HG03060 (cell line): Measurements from ENCODE around the gene TSGA10.

Source experiments
- ATAC-seq: cut with Tn5 transposase; IDR thresholded peaks from one replicate; pipeline ENCODE4 v1.9.1; 2021; ENCODE audit warnings: low read depth, moderate number of reproducible peaks; ENCODE audit not compliant: unreplicated experiment

TSGA10 gene

DNA sequence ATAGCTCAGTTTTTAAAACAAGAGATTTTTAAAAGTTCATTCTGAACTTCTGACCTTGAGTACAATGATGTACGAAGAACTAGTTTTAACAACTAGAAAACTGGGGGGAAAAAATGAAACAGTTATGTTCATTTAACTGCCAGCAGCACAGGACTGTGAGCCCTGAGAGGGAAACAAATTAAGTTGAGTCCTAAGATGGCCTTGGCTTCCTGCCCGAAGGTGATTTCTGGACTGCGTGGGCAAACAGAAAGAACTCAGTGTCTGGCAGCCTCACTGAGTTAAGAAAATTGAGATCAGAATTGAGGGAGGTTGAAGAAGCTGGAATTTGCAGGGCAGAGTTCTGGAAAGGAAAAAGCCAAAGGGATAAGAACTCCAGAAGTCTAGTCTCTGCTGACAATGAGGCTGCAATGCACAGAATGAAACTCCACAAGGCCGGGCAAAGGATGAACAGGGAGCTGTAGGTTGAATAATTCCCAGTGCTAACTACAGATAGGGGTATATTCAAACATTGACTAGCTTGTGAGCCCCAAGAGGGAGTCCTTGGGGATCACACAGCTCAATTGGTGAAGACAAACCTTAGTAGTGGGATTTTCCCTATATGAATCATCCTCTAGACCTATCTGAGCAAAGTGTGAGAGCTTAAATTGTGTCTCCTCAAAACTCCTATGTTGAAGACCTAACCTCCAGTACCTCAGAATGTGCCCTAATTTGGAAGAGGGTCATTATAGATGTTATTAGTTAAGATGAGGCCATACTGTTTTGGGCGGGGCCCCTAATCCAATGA lies 205.6 kb downstream of the TSGA10 start:
- no peak for ATAC-seq

DNA sequence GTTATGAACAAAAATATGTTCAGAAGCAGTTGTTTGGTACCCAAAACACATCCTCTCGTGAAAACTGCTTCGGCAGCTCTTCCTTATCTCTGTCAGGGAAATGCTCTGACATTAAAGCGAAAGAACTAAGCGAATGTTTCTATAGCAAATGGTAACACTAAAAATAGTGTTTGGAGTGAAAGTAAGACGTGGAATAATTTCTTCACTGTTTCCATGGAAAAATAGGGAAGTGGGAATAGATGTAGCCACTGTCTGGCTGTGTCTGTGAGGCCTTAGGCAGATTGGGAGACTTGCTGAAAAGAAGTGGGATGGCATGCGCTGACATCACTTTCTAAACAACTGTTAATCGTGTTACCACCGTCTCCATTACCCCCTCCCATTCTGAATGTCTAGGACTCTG lies 207.2 kb downstream of the TSGA10 start:
- ATAC-seq, result no peak
